ENCODE measurements around the gene SAP30L. TPM values are rescaled to one million over a fixed set of nuclear protein-coding genes. Genes with fewer than 3 reads are reported as not detected.

The SAP30L gene
- total and polyA plus RNA-seq, 2 experiments from 2014 or later: 21.4 to 29.3 TPM

- TF ChIP-seq ETS1 (IDR thresholded peaks at IDR 0.05) (no peak), POLR2AphosphoS5 (IDR thresholded peaks at IDR 0.05; ENCODE audit: low read depth) (no peak), CREB1 (CRISPR knock-in tag; IDR thresholded peaks at IDR 0.05; ENCODE audit: low read depth) (no peak), ZNF331 (CRISPR knock-in tag; IDR thresholded peaks at IDR 0.05; ENCODE audit: low read depth) (no peak)
Observed at GRCh38 chr5:154498994-154499393, 53.2 kb downstream of the SAP30L start (continued).

GRCh38 chr5:154501566-154501965 lies 55.8 kb downstream of the SAP30L start:
- no peaks in the 10 kb centered on the region for H3K9me2 ChIP-seq (ENCODE audit: insufficient read depth)
- H3K4me1 ChIP-seq (ENCODE audit: insufficient read depth): peaks cover 3% of the 10 kb centered on the region
- H3K27me3 ChIP-seq (ENCODE audit: insufficient read depth): no peaks in the 10 kb centered on the region
- H3K36me3 ChIP-seq (ENCODE audit: insufficient read depth): no peaks in the 10 kb centered on the region
- no peaks in the 10 kb centered on the region for H3K79me2 ChIP-seq (replicated peaks; ENCODE audit: insufficient read depth)
- peaks cover 10% of the 10 kb centered on the region for H3K4me1 Mint-ChIP-seq
- H3K9me3 Mint-ChIP-seq: no peaks in the 10 kb centered on the region
- H3K4me3 ChIP-seq: no peak overlapping the region
- H3K27me3 Mint-ChIP-seq (ENCODE audit: insufficient read depth, low read depth, poor library complexity): peaks cover 3% of the 10 kb centered on the region
- H4K20me1 ChIP-seq (replicated peaks; ENCODE audit: insufficient read depth): no peaks in the 10 kb centered on the region
- no peak overlapping the region for H3K4me2 ChIP-seq
- DNase-seq (ENCODE audit: low spot score) (peak; percentile 54), ATAC-seq (peak; percentile 70)
- H2AFZ ChIP-seq: no peak overlapping the region
- H3K27ac Mint-ChIP-seq: no peak overlapping the region
- no peaks in the 10 kb centered on the region for H3F3A ChIP-seq (replicated peaks; ENCODE audit: low read depth)
- no peaks in the 10 kb centered on the region for H3K36me3 Mint-ChIP-seq (ENCODE audit: low read depth)
- H3K4me3 Mint-ChIP-seq: no peak overlapping the region
- no peak overlapping the region for H3K27ac ChIP-seq (ENCODE audit: low read depth)
- TF ChIP-seq NANOG (IDR thresholded peaks at IDR 0.05; ENCODE audit: borderline replicate concordance) (no peak), ZNF331 (CRISPR knock-in tag; IDR thresholded peaks at IDR 0.05; ENCODE audit: low read depth) (no peak), REST (IDR thresholded peaks at IDR 0.05; ENCODE audit: unreplicated experiment) (no peak), CTCF (conservative IDR thresholded peaks at IDR 0.05; ENCODE audit: low read depth in 2 of 2) (no peak), ZNF114 (CRISPR knock-in tag; IDR thresholded peaks at IDR 0.05) (no peak), ETS1 (IDR thresholded peaks at IDR 0.05) (no peak), ZNF462 (CRISPR knock-in tag; IDR thresholded peaks at IDR 0.05) (no peak), EZH2phosphoT487 (IDR thresholded peaks at IDR 0.05; ENCODE audit: unreplicated experiment) (no peak), POLR2AphosphoS5 (IDR thresholded peaks at IDR 0.05; ENCODE audit: low read depth) (no peak), CREB1 (CRISPR knock-in tag; IDR thresholded peaks at IDR 0.05; ENCODE audit: low read depth) (no peak), STAT1 (IDR thresholded peaks at IDR 0.05; ENCODE audit: unreplicated experiment) (no peak)
